ENCODE results near the gene POLG2. TPM values are rescaled to one million over a fixed set of nuclear protein-coding genes. Genes with fewer than 3 reads are reported as not detected.

The POLG2 gene
- total and polyA plus RNA-seq, 2 donors (not counting 3 experiments of a cell fraction or from before 2014, with no cell fraction given), result 6.5 to 18.6 TPM

DNA sequence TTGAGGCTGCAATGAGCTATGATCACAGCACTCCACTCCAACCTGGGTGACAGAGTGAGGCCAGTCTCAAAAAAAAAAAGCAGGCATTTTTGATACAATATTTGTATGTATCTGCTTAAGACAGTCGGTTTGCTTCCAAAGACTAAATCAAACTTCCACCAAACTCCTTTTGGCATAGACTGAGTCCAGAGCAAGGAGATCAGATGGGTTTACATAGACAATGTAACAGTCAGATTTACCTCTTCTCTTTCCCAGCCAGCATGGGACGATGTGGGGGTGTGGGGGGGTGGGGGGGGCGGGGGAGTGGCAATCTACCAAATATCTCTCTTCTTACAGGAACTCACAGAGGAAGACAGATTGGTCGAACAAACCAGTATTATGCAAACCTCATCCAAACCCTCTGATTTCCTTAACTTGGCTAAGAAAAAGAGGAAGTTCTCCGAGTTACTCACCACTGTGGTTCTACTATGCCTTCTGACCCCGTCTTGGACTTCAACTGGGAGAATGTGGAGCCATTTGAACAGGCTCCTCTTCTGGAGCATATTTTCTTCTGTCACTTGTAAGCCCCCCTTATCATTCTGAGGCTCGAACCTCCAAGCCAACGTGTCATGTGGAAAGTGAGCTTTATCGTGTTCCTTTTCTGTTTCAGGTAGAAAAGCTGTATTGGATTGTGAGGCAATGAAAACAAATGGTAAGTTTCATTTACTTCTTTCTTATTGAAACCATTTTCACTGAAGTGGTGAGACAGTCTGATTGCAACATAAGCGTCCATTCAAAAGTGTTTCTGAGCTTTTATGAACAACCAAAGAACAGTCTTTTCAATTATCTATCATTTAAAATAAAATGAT is 48.0 kb downstream of the POLG2 start, which contains the start of gene MILR1:
TSS of gene MILR1 (plus strand) at position 451 of the 848 bp plus-strand sequence. CDS start at position 505, 54 bp downstream.
- H3K27me3 ChIP-seq (ENCODE audit: control insufficient read depth in 2 of 2, insufficient read depth in 2 of 2, low read length in 2 of 2), result no peaks in the 10 kb centered on the region
- no peaks in the 10 kb centered on the region for H3K9me1 ChIP-seq (replicated peaks; ENCODE audit: control insufficient read depth, extremely low read depth, insufficient read depth, low read length)
- no peak for FAIRE-seq
- H3K9me3 ChIP-seq (replicated peaks; ENCODE audit: control insufficient read depth, insufficient read depth, low read length), result no peaks in the 10 kb centered on the region
- CTCF ChIA-PET, result interaction anchor here (2.3 kb wide), 1 partner anchor 42 kb away, joined by 10 read pairs; no protein-coding TSS in a partner anchor
- H3K79me2 ChIP-seq (ENCODE audit: control insufficient read depth, insufficient read depth, low read length), result no peaks in the 10 kb centered on the region
- no peaks in the 10 kb centered on the region for H4K20me1 ChIP-seq (replicated peaks; ENCODE audit: control insufficient read depth, extremely low read depth, insufficient read depth, low read length)
- DNase-seq (ENCODE audit: low read depth, low spot score), result peak; percentile 92
- peak within 1 kb of the TSS; percentile 81 for H2AFZ ChIP-seq (ENCODE audit: low read depth, low read length)
- H3K9ac ChIP-seq (replicated peaks; ENCODE audit: extremely low read depth, insufficient read depth, low read length), result peak within 1 kb of the TSS; percentile 18
- no peak for TF ChIP-seq MYC (IDR thresholded peaks at IDR 0.05; ENCODE audit: low read depth, low read length)
- peak; percentile 88 for TF ChIP-seq JUN (IDR thresholded peaks at IDR 0.05; ENCODE audit: borderline replicate concordance, insufficient read depth, insufficient read length, low read depth)
- TF ChIP-seq, protein P1, sequence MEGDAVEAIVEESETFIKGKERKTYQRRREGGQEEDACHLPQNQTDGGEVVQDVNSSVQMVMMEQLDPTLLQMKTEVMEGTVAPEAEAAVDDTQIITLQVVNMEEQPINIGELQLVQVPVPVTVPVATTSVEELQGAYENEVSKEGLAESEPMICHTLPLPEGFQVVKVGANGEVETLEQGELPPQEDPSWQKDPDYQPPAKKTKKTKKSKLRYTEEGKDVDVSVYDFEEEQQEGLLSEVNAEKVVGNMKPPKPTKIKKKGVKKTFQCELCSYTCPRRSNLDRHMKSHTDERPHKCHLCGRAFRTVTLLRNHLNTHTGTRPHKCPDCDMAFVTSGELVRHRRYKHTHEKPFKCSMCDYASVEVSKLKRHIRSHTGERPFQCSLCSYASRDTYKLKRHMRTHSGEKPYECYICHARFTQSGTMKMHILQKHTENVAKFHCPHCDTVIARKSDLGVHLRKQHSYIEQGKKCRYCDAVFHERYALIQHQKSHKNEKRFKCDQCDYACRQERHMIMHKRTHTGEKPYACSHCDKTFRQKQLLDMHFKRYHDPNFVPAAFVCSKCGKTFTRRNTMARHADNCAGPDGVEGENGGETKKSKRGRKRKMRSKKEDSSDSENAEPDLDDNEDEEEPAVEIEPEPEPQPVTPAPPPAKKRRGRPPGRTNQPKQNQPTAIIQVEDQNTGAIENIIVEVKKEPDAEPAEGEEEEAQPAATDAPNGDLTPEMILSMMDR (IDR thresholded peaks at IDR 0.05; ENCODE audit: extremely low read depth in 1 of 2, insufficient read depth in 1 of 2, low read depth in 1 of 2, low read length in 2 of 2), result no peak
- TF ChIP-seq, protein P2, sequence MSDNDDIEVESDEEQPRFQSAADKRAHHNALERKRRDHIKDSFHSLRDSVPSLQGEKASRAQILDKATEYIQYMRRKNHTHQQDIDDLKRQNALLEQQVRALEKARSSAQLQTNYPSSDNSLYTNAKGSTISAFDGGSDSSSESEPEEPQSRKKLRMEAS (IDR thresholded peaks at IDR 0.05; ENCODE audit: insufficient read depth, insufficient read length), result no peak
- peak; percentile 39 for TF ChIP-seq POLR2A (IDR thresholded peaks at IDR 0.05; ENCODE audit: low read depth, low read length)
- TF ChIP-seq FOS (IDR thresholded peaks at IDR 0.05; ENCODE audit: borderline replicate concordance, insufficient read depth, low read length), result peak; percentile 71
- TF ChIP-seq POLR2AphosphoS5 (IDR thresholded peaks at IDR 0.05; ENCODE audit: insufficient read depth, low read depth, low read length), result peak; percentile 39
- no peak for TF ChIP-seq GATA2 (IDR thresholded peaks at IDR 0.05; ENCODE audit: insufficient read depth, insufficient read length, low read depth, low read length)
- no TSS peak for BruUV-seq (replicated peaks)
- H3K4me1 ChIP-seq (ENCODE audit: control insufficient read depth, extremely low read depth, insufficient read depth, low read length), result peaks cover 12% of the 10 kb centered on the region
- peak within 1 kb of the TSS; percentile 21 for H3K4me2 ChIP-seq (ENCODE audit: insufficient read depth, low read length)
- peak within 1 kb of the TSS in 2 of 3 experiments; percentile 19 to 46 for H3K4me3 ChIP-seq (replicated peaks in 1 of 3; ENCODE audit: insufficient read depth in 1 of 3, low read depth in 1 of 3, low read length in 3 of 3)
- POLR2A ChIA-PET, result no interaction called here
- peak within 1 kb of the TSS; percentile 50 for H3K27ac ChIP-seq (ENCODE audit: insufficient read depth, low read depth, low read length)
- dilution Hi-C loops (cut with MboI; ENCODE audit: extremely low pct_ligation_motif_present, low sequenced_read_pairs), result no loop called here
- intact Hi-C loops (cut with micrococcal nuclease), result no loop called here
- H3K36me3 ChIP-seq (ENCODE audit: control insufficient read depth in 2 of 2, extremely low read depth in 1 of 2, insufficient read depth in 2 of 2, low read length in 2 of 2), result no peaks in the 10 kb centered on the region

Measured in endothelial cell of umbilical vein (primary cell).